ENCODE data around the gene PHF14. TPM values are rescaled to one million over a fixed set of nuclear protein-coding genes. Genes with fewer than 3 reads are reported as not detected.

The PHF14 gene
- total RNA-seq, 4 donors from 2014 or later = 18.5 to 30.6 (median 23.4) TPM

DNA sequence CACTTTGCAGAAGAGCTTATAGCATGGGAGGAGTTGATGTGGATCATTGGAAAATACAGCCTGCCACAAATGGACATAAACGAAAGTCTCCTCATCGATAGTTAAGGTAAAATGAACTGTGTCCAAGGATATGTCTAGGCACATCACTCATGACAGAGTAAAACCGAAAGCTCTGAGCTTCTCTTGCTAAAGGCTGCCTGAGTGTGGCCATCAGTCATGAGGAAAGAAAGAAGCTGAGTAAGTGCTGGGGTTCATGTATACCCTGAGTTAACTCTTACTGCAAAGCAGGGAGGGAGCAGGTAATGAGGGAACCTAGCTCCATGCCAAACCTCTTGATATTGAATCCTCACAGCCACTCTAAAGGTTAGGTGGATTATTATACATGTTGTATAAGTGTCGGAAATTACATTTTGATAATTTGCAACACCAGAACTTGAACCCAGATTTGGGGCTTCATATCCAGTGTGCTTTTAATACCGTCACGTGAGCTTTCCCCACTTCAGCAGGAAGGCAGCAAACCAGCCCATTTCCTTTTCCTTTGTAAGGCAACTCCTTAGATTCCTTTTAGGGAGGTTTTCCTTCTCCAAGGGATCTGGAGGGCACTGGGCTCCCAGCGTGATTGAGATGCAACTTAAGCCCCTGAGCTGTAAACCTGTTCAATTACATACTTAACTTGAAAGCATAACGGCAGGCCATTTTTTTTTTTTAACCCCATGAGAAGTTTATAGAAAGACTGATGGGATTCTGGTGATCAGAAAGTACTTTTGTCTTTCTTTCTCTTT is 215.0 kb downstream of the PHF14 start:
- no peak for DNase-seq (ENCODE audit: low spot score in 2 of 2)
- H3K4me3 ChIP-seq (ENCODE audit: low read depth, poor library complexity, severe bottlenecking) = no peak overlapping the region
- no peak for TF ChIP-seq POLR2A (IDR thresholded peaks at IDR 0.05)
- TF ChIP-seq, protein P1, sequence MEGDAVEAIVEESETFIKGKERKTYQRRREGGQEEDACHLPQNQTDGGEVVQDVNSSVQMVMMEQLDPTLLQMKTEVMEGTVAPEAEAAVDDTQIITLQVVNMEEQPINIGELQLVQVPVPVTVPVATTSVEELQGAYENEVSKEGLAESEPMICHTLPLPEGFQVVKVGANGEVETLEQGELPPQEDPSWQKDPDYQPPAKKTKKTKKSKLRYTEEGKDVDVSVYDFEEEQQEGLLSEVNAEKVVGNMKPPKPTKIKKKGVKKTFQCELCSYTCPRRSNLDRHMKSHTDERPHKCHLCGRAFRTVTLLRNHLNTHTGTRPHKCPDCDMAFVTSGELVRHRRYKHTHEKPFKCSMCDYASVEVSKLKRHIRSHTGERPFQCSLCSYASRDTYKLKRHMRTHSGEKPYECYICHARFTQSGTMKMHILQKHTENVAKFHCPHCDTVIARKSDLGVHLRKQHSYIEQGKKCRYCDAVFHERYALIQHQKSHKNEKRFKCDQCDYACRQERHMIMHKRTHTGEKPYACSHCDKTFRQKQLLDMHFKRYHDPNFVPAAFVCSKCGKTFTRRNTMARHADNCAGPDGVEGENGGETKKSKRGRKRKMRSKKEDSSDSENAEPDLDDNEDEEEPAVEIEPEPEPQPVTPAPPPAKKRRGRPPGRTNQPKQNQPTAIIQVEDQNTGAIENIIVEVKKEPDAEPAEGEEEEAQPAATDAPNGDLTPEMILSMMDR (IDR thresholded peaks at IDR 0.05) = no peak
- 65 to 73% methylated on average over 8 of the region's 8 CpGs for WGBS, 2 donors
- intact Hi-C loops (cut with DNase I; ENCODE audit: low total_unique reads) = no loop called here

DNA sequence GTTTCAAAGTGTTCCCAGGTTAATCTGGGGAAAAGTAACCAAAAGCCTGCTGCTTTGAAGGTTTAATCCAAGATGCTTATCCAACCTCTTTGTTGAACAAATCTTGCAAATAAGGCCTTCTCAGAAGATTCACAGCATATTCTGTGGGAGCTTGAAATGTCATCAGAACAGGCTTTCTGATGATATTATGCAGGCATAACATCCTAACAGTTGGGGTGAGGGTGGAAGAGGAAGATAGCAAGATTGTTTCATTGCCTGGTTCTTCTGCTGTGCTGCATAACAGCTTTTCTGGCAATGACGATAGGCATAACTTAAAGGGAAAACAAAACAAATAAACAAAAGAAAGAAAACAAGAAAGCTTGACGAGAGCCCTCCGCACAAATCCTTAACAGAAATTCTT is 217.4 kb downstream of the PHF14 start:
- whole genome bisulfite sequencing, 2 donors = 62 to 84% methylated on average over 3 of the region's 3 CpGs
- TF ChIP-seq, protein P1 (IDR thresholded peaks at IDR 0.05) = no peak
- no peak for TF ChIP-seq POLR2A (IDR thresholded peaks at IDR 0.05)
- DNase-seq (ENCODE audit: low spot score in 2 of 2) = no peak
- no peak overlapping the region for H3K4me3 ChIP-seq (ENCODE audit: low read depth, poor library complexity, severe bottlenecking)
- intact Hi-C loops (cut with DNase I; ENCODE audit: low total_unique reads) = no loop called here

DNA sequence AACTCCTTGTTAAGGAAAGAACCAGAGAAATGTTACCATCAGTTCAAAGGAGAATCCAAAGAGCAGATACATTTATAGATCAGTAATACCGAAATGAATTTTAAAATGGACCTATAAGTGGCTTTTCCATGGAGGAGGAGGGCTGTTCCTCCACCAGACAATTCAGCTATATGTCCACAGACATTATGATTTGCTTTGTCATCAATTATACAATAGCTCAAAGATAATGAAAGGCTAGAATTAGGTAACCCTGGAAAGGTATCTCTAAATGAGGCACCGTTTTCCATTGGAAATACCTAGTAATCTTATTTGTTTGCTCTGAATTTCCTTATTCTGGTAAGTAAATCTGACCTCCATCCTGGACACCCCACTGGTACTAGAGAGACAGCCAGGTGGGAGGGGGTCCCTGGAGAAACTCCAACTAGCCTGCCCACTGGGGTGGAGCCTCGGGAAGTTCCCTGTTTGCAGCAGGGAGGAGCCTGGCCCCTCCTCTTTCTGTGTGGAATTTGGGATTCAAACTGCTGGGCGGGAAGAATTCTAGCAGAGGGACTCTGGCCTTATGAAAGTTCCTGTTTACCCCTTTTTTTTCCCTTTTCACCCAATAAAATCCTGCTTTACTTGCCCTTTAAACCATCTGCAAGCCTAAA is 218.0 kb downstream of the PHF14 start:
- WGBS, 2 donors = 56 to 69% methylated on average over 4 of the region's 4 CpGs
- H3K4me3 ChIP-seq (ENCODE audit: low read depth, poor library complexity, severe bottlenecking) = no peak overlapping the region
- DNase-seq (ENCODE audit: low spot score in 2 of 2) = no peak
- no peak for TF ChIP-seq POLR2A (IDR thresholded peaks at IDR 0.05)
- intact Hi-C loops (cut with DNase I; ENCODE audit: low total_unique reads) = no loop called here

DNA sequence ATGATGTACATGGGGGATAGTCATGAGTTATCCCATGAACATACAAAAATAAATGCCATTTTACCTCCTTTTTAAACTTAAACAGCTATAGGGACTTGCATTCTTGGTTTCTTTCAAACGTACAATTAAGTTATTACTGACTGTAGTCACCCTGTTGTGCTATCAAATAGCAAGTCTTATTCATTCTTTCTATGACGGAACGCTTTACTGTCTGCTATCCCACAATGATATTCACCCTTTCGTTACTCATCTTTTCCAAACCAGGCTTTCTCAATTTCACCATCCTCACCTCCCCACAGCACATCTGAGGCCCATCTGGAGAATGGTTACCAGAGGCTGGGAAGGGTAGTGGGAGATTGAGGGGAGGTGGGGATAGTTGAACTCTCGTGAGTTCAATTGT is 218.8 kb downstream of the PHF14 start:
- WGBS, 2 donors = 40 to 56% methylated on average over 5 of the region's 5 CpGs

DNA sequence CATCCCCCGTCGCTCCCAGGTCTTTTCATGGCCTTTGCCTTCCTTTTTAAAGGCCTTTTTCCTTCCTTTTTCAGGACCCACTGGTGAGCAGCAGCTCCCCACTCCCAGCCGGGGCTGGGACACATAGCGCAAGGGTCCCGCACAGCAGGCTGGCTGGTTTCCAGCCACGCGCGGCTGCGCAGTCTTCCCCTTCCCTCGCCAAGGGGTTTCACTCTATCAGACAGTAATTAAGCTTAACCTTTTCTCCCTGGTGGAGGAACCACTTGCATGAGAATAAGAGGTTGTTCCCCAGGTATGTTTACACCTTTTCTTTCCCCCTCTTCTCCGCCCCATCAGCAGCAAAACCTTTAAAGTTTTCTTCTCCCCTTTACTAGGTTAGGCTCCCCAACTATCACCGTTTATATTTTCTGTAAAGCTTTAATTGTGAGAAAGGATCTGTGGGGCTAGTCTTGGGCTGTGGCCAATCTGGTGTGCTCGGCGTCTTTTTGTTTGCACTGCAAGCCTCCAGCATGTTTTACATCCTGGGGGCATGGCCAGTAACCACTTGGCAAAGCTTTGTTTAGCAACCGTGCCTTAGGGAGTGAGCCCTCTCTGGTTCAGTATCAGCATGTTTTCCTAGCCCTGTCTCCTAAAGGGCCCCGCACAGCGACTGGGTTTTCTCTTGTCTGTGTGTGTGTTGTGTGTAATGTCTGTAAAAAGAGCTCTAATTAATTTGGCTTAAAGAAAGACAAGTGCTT is 219.6 kb downstream of the PHF14 start:
- no peak overlapping the region for H3K4me3 ChIP-seq (ENCODE audit: low read depth, poor library complexity, severe bottlenecking)
- no peak for TF ChIP-seq POLR2A (IDR thresholded peaks at IDR 0.05)
- TF ChIP-seq, protein P1 (IDR thresholded peaks at IDR 0.05) = no peak
- intact Hi-C loops (cut with DNase I; ENCODE audit: low total_unique reads) = no loop called here
- 16% methylated on average over 17 of the region's 17 CpGs for WGBS, 2 donors
- DNase-seq (ENCODE audit: low spot score in 2 of 2) = no peak

More for the DNA sequence above, 218.8 kb downstream of the PHF14 start:
- no peak for DNase-seq (ENCODE audit: low spot score in 2 of 2)
- no peak overlapping the region for H3K4me3 ChIP-seq (ENCODE audit: low read depth, poor library complexity, severe bottlenecking)
- TF ChIP-seq, protein P1 (IDR thresholded peaks at IDR 0.05) = no peak
- TF ChIP-seq POLR2A (IDR thresholded peaks at IDR 0.05) = no peak
- intact Hi-C loops (cut with DNase I; ENCODE audit: low total_unique reads) = no loop called here

DNA sequence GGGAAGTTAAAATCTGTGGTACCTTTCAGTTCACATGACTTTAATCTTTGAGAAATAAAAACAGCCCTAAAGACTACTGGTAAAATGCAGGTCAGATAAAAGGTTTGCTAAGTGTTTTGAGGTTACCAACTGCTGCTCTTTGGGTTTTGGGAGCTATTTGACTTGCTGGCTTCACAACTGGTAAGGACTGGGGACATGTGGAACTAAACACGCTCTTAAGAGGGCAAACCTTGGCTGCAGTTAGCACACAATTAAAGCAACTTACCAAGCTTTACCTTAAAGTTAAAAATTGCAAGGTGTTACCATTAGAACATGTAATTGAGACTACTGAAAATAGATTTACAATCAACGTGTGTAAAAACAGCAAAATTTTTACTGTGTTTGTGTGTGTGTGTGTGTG is 220.2 kb downstream of the PHF14 start:
- no peak for DNase-seq (ENCODE audit: low spot score in 2 of 2)
- no peak overlapping the region for H3K4me3 ChIP-seq (ENCODE audit: low read depth, poor library complexity, severe bottlenecking)
- intact Hi-C loops (cut with DNase I; ENCODE audit: low total_unique reads) = no loop called here
- WGBS, 2 donors = 62 to 68% methylated on average over 2 of the region's 2 CpGs
- TF ChIP-seq, protein P1 (IDR thresholded peaks at IDR 0.05) = no peak
- TF ChIP-seq POLR2A (IDR thresholded peaks at IDR 0.05) = no peak
